PC-3 (cell line): ENCODE results near the gene SH3BP4. TPM values are rescaled to one million over a fixed set of nuclear protein-coding genes. Genes with fewer than 3 reads are reported as not detected.

Experiments
- ATAC-seq: fragments of 200-7000 bp; cut with Tn5 transposase; 2 replicates; pipeline ENCODE4 v1.9.1; 2020; ENCODE audit warnings: mild to moderate bottlenecking, moderate library complexity
- BruUV-seq: library from RNA; stranded (reverse); fragments of 400-500 nt; replicated peaks from 2 replicates; lab custom pipeline; 2021; lab: Mats Ljungman, UMichigan
- CTCF ChIA-PET: fragments of 300-600 bp; sonication (Branson Sonifier 250); formaldehyde crosslinking; loops from one replicate; lab custom pipeline; 2022; ENCODE audit warnings: antibody characterized with exemption; lab: Charles Lee
- POLR2A ChIA-PET: fragments of 300-600 bp; sonication (Branson Sonifier 250); formaldehyde crosslinking; loops from one replicate; lab custom pipeline; 2022; ENCODE audit warnings: antibody characterized with exemption; ENCODE audit not compliant: unreplicated experiment; lab: Charles Lee
- DNase-seq: peaks from one replicate; pipeline ENCODE4 v3.0.0-alpha.2; 2015
- H2AFZ ChIP-seq: fragments of 300-600 bp; sonication (generic); 2 replicates; pipeline ENCODE4 v1.6.0; 2016; ENCODE audit warnings: antibody characterized with exemption, low read length
- H3F3A ChIP-seq: fragments of 300-600 bp; sonication (generic); one replicate; pipeline ENCODE4 v1.6.0; 2017; ENCODE audit warnings: antibody characterized with exemption, low read length, control low read depth, mild to moderate bottlenecking; ENCODE audit not compliant: unreplicated experiment
- H3K27ac ChIP-seq: fragments of 300-600 bp; sonication (generic); 2 replicates; pipeline ENCODE4 v1.5.1; 2016; ENCODE audit warnings: mild to moderate bottlenecking, low read length
- H3K27me3 ChIP-seq: fragments of 300-600 bp; sonication (generic); 2 replicates; pipeline ENCODE4 v1.6.1; 2016; ENCODE audit warnings: low read length, mixed read lengths
- H3K36me3 ChIP-seq: fragments of 300-600 bp; sonication (generic); 2 replicates; pipeline ENCODE4 v1.6.1; 2016; ENCODE audit warnings: low read depth, mixed run types, low read length, mixed read lengths
- H3K4me1 ChIP-seq: fragments of 300-600 bp; sonication (generic); 2 replicates; pipeline ENCODE4 v1.5.1; 2016; ENCODE audit warnings: low read length; ENCODE audit not compliant: insufficient read depth
- H3K4me2 ChIP-seq: fragments of 300-600 bp; sonication (generic); 2 replicates; pipeline ENCODE4 v1.6.0; 2016; ENCODE audit warnings: low read length
- H3K4me3 ChIP-seq: fragments of 300-600 bp; sonication (generic); 2 replicates; pipeline ENCODE4 v1.5.1; 2016; ENCODE audit warnings: mild to moderate bottlenecking, low read length, mixed read lengths
- H3K79me2 ChIP-seq: fragments of 300-600 bp; sonication (generic); 2 replicates; pipeline ENCODE4 v1.6.1; 2017; ENCODE audit warnings: low read length, mixed read lengths
- H3K9ac ChIP-seq: fragments of 300-600 bp; sonication (generic); 2 replicates; pipeline ENCODE4 v1.6.0; 2016; ENCODE audit warnings: mild to moderate bottlenecking, low read length
- H3K9me2 ChIP-seq: fragments of 300-600 bp; sonication (generic); replicated peaks from 2 replicates; pipeline ENCODE4 v1.6.1; 2016; ENCODE audit warnings: mixed run types, low read length, mixed read lengths
- H3K9me3 ChIP-seq: fragments of 300-600 bp; sonication (generic); 2 replicates; pipeline ENCODE4 v1.6.1; 2016; ENCODE audit warnings: low read length, mixed read lengths
- H4K20me1 ChIP-seq: fragments of 300-600 bp; sonication (generic); 2 replicates; pipeline ENCODE4 v1.6.1; 2016; ENCODE audit warnings: low read length, mixed read lengths
- EZH2 ChIP-seq: fragments of 300-600 bp; sonication (generic); IDR thresholded peaks from one replicate; pipeline ENCODE4 v1.6.1; 2017; ENCODE audit warnings: antibody characterized with exemption, mild to moderate bottlenecking, low read length; ENCODE audit not compliant: unreplicated experiment
- EZH2phosphoT487 ChIP-seq: fragments of 300-600 bp; sonication (generic); IDR thresholded peaks from 2 replicates; pipeline ENCODE4 v1.6.1; 2018; ENCODE audit warnings: mild to moderate bottlenecking, antibody characterized with exemption, low read length, borderline replicate concordance
- intact Hi-C: fragments of 100-400 bp; cut with micrococcal nuclease; formaldehyde crosslinking; loops from 2 replicates; pipeline ENCODE4 v1.9.0; 2023
- total RNA-seq: library from RNA; depleted of rRNA; stranded (reverse); fragments of >200 nt; gene quantifications from 2 replicates; pipeline ENCODE4 v1.2.3, GENCODE V29; 2014
- TF ChIP-seq, protein P1 (sequence below): fragments of 300-600 bp; sonication (generic); conservative IDR thresholded peaks from 2 replicates; pipeline ENCODE4 v1.5.1; 2017; ENCODE audit warnings: antibody characterized with exemption, low read depth, mild to moderate bottlenecking, low read length

The SH3BP4 gene
- total RNA-seq, 1 experiment from 2014 or later = 35.2 TPM

DNA sequence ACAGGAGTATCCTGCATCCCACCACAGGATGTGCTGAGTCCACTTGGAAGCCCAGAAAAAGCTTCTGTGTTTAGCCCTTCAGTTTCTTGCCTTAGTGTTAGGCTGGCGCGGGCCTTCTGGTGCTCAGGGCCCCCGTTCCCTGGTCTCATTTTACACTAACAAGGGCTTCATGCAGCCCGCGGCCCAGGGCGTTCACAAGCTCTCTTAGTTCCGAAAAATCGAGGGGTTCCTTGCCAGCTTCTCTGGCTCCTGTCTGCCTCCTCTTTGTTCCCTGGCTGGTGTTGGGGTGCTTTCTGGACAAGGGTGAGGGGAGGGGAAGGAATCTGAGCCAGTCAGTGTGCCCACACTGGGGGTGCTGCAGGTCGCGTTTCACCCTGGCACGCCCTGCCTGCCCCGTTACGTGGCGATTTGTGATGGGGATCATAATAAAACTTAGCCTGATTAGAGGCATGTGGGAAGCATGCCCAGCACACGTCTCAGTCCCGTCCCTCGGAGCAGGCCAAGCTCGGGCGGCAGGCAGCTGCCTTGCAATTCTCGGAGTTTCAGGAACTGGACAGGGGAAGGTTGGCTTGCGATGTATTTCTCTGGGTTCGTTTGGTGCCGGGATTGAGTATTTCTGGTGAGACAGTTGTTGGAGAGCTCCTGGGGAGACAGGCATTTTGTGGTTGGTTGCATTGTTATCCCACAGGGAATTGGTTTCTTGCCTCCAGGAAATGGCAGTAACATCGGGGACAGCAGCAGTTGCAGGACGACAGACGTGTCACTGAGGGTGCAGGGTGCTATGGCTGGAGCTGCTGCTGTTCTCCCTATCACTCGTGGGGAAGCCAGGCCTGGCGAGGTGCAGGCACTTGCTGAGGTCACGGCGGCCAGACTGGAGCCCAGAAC lies 22.9 kb downstream of the SH3BP4 start:
- Histone ChIP-seq H3K79me2 (peaks cover 92% of the 10 kb centered on the region), H3K4me2 (no peak overlapping the region), H2AFZ (no peak overlapping the region), H3K4me1 (peaks cover 42% of the 10 kb centered on the region), H3K27ac (no peak overlapping the region), H3K9ac (no peak overlapping the region), H4K20me1 (no peaks in the 10 kb centered on the region), H3F3A (peaks cover 6% of the 10 kb centered on the region), H3K9me2 (no peaks in the 10 kb centered on the region), H3K4me3 (no peak overlapping the region), H3K9me3 (no peaks in the 10 kb centered on the region), H3K36me3 (0 out of 2 replicates have a peak, but pooled peaks cover 1% of the 10 kb centered on the region), H3K27me3 (no peaks in the 10 kb centered on the region)
- intact Hi-C loops = no loop called here
- TF ChIP-seq, protein P1, sequence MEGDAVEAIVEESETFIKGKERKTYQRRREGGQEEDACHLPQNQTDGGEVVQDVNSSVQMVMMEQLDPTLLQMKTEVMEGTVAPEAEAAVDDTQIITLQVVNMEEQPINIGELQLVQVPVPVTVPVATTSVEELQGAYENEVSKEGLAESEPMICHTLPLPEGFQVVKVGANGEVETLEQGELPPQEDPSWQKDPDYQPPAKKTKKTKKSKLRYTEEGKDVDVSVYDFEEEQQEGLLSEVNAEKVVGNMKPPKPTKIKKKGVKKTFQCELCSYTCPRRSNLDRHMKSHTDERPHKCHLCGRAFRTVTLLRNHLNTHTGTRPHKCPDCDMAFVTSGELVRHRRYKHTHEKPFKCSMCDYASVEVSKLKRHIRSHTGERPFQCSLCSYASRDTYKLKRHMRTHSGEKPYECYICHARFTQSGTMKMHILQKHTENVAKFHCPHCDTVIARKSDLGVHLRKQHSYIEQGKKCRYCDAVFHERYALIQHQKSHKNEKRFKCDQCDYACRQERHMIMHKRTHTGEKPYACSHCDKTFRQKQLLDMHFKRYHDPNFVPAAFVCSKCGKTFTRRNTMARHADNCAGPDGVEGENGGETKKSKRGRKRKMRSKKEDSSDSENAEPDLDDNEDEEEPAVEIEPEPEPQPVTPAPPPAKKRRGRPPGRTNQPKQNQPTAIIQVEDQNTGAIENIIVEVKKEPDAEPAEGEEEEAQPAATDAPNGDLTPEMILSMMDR = no peak
- TF ChIP-seq EZH2phosphoT487 (no peak), EZH2 (no peak)
- ChIA-PET CTCF (no interaction called here), POLR2A (no interaction called here)
- no TSS peak for BruUV-seq
- DNase-seq (no peak), ATAC-seq (no peak)

DNA sequence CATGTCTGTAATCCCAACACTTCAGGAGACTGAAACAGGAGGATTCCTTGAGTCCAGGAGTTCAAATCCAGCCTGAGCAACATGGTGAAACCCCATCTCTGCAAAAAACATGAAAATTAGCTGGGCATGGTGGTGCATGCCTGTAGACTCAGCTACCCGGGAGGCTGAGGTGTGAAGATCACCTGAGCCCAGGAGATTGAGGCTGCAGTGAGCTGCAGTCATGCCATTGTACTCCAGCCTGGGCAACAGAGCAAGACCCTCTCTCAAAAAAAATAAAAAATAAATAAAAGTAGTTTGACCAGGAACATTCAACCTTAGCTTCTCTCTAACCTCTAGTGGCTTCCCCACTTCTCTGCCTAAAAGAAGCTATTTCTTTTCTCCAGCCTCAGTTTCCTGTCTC lies 23.8 kb downstream of the SH3BP4 start:
- BruUV-seq = no TSS peak
- H3K9me3 ChIP-seq = no peaks in the 10 kb centered on the region
- POLR2A ChIA-PET = interaction anchor here (0.6 kb wide), 1 partner anchor 14 kb away, joined by 3 read pairs; no protein-coding TSS in a partner anchor
- no peak for DNase-seq
- CTCF ChIA-PET = no interaction called here
- H2AFZ ChIP-seq = no peak overlapping the region
- H3F3A ChIP-seq = peaks cover 8% of the 10 kb centered on the region
- no peaks in the 10 kb centered on the region for H4K20me1 ChIP-seq
- H3K9ac ChIP-seq = no peak overlapping the region
- 0 out of 2 replicates have a peak, but pooled peaks cover 3% of the 10 kb centered on the region for H3K36me3 ChIP-seq
- intact Hi-C loops = no loop called here
- no peaks in the 10 kb centered on the region for H3K9me2 ChIP-seq
- no peak for ATAC-seq
- H3K4me3 ChIP-seq = no peak overlapping the region
- no peak overlapping the region for H3K27ac ChIP-seq
- H3K4me2 ChIP-seq = no peak overlapping the region
- TF ChIP-seq EZH2 = no peak
- peaks cover 44% of the 10 kb centered on the region for H3K4me1 ChIP-seq
- no peaks in the 10 kb centered on the region for H3K27me3 ChIP-seq
- peaks cover 96% of the 10 kb centered on the region for H3K79me2 ChIP-seq

DNA sequence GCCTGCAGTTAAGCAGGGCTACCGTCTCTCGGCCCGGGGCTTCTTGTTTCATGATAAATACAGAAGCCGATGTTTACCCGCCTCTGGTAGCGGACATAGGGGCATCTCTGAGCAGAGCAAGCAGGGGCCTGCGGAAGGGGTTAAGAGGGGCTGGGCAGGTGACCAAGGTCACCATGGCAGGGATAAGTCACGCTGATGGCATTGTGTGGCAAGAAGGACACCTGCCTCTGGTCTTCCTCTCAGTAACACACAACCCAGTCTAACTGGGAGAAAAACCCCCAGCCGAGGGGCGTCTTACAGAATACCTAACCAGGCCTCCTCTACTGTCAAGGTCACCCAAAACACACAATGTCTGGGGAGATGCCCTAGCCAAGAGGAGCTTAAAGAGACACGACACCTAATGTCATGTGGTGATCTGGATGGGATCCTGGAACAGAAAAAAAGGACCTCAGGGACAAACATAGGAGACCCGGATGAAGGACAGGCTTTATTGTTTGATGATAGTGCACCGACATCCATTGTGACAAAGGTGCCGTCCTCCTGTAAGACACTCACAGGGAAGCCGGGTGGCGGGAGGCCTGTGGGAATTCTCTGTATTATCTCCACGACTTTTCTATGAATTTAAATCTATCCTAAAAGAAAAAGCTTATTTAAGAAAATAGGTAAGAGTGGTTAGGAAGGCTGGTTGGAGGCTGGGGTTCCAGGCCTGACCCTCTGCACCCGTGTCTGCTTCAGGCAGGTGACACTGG lies 24.8 kb downstream of the SH3BP4 start:
- CTCF ChIA-PET = no interaction called here
- Histone ChIP-seq H3F3A (peaks cover 13% of the 10 kb centered on the region), H3K9me2 (no peaks in the 10 kb centered on the region), H3K4me2 (no peak overlapping the region), H4K20me1 (no peaks in the 10 kb centered on the region), H3K27me3 (no peaks in the 10 kb centered on the region), H3K79me2 (peaks cover 90% of the 10 kb centered on the region), H3K9ac (no peak overlapping the region), H3K9me3 (no peaks in the 10 kb centered on the region), H3K27ac (no peak overlapping the region), H3K36me3 (0 out of 2 replicates have a peak, but pooled peaks cover 3% of the 10 kb centered on the region), H3K4me3 (no peak overlapping the region), H3K4me1 (peaks cover 40% of the 10 kb centered on the region), H2AFZ (no peak overlapping the region)
- no TSS peak for BruUV-seq
- intact Hi-C loops = no loop called here
- DNase-seq (no peak), ATAC-seq (no peak)
- POLR2A ChIA-PET = no interaction called here
- no peak for TF ChIP-seq EZH2phosphoT487
- TF ChIP-seq, protein P1 = no peak
- no peak for TF ChIP-seq EZH2
